B cell (primary cell): ENCODE measurements around the gene SENP8.

ENCODE experiments used
- EZH2 ChIP-seq: IDR thresholded peaks from 2 replicates; pipeline ENCODE4 v1.6.1; 2012; ENCODE audit warnings: borderline replicate concordance, low read depth, mild to moderate bottlenecking, moderate library complexity, low read length; ENCODE audit not compliant: insufficient read depth, poor library complexity, severe bottlenecking
- TF ChIP-seq, protein P1 (sequence below): fragments of 200-600 bp; IDR thresholded peaks from one replicate; pipeline ENCODE4 v1.8.0; 2022; ENCODE audit warnings: antibody characterized with exemption, mild to moderate bottlenecking

DNA sequence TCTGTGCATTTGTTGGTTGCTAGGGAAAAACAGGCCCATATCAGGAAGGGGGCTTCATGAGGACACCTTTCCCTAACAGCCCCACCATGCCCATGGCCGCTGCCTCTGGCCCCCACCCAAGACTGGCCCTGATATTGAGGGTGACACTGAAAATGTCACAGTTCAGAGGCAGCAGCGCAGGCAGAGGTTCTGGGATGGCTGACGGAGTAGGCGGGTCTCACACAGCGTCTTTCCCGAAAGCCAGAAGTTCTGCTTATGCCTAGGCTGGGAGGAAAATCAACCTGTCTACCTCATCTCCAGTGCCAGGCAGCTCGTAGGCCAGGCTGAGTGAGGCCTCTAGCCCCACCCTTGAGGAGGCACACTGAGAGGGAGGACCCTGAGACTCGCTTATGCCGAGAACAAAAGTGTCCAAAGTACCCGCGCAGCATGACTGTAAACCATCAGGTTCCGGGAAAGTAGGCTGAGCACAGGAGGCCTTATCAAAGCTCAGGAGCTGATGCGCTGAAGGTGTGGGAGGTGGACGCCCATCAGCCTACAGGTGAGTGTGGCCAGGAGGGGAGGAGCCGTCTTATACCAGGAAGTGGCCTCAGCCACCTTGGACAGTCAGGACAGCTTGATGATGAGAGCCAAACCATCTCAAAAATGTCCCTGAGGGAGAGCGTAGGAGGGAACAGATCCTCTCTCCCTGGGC is 51.9 kb downstream of the SENP8 start:
- TF ChIP-seq, protein P1, sequence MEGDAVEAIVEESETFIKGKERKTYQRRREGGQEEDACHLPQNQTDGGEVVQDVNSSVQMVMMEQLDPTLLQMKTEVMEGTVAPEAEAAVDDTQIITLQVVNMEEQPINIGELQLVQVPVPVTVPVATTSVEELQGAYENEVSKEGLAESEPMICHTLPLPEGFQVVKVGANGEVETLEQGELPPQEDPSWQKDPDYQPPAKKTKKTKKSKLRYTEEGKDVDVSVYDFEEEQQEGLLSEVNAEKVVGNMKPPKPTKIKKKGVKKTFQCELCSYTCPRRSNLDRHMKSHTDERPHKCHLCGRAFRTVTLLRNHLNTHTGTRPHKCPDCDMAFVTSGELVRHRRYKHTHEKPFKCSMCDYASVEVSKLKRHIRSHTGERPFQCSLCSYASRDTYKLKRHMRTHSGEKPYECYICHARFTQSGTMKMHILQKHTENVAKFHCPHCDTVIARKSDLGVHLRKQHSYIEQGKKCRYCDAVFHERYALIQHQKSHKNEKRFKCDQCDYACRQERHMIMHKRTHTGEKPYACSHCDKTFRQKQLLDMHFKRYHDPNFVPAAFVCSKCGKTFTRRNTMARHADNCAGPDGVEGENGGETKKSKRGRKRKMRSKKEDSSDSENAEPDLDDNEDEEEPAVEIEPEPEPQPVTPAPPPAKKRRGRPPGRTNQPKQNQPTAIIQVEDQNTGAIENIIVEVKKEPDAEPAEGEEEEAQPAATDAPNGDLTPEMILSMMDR, result no peak
- no peak for TF ChIP-seq EZH2
